Measurements from ENCODE around the gene SSR1. TPM values are rescaled to one million over a fixed set of nuclear protein-coding genes. Genes with fewer than 3 reads are reported as not detected.
"Not testable (repeated sequence)": the region's sequence is repeated elsewhere in the genome, so short reads cannot be mapped to it uniquely, and the experiment has no call there.

The SSR1 gene
- polyA plus RNA-seq, 1 donor from 2014 or later, result 53.0 TPM

DNA sequence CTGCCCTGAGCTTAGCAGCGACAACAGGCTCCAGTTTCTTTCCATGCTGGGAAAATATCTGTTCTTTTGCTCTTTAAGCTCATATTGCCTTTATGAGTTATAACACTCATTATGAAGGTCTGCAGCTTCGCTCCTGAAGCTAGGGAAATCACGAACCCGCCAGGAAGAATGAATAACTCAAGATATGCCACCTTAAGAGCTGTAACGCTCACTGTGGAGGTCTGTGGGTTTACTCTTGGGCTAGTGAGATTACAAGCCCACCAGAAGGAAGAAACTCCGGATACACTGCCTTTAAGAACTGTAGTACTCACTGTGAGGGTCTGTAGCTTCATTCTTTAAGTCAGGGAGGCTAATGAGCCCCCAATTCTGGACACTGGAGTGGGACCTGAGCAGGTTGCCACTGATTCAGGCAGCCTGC lies 3.0 kb upstream of the SSR1 start:
- TF ChIP-seq MXI1 (conservative IDR thresholded peaks at IDR 0.05; ENCODE audit: poor library complexity, severe bottlenecking) (no peak), EP300 (conservative IDR thresholded peaks at IDR 0.05; ENCODE audit: poor library complexity, severe bottlenecking) (no peak), EZH2 (IDR thresholded peaks at IDR 0.05; ENCODE audit: borderline replicate concordance, insufficient read depth, low read length, poor library complexity, severe bottlenecking) (no peak), SMC3 (conservative IDR thresholded peaks at IDR 0.05; ENCODE audit: poor library complexity) (no peak), TAF1 (IDR thresholded peaks at IDR 0.05; ENCODE audit: low read depth) (no peak)
- TF ChIP-seq, protein P1, sequence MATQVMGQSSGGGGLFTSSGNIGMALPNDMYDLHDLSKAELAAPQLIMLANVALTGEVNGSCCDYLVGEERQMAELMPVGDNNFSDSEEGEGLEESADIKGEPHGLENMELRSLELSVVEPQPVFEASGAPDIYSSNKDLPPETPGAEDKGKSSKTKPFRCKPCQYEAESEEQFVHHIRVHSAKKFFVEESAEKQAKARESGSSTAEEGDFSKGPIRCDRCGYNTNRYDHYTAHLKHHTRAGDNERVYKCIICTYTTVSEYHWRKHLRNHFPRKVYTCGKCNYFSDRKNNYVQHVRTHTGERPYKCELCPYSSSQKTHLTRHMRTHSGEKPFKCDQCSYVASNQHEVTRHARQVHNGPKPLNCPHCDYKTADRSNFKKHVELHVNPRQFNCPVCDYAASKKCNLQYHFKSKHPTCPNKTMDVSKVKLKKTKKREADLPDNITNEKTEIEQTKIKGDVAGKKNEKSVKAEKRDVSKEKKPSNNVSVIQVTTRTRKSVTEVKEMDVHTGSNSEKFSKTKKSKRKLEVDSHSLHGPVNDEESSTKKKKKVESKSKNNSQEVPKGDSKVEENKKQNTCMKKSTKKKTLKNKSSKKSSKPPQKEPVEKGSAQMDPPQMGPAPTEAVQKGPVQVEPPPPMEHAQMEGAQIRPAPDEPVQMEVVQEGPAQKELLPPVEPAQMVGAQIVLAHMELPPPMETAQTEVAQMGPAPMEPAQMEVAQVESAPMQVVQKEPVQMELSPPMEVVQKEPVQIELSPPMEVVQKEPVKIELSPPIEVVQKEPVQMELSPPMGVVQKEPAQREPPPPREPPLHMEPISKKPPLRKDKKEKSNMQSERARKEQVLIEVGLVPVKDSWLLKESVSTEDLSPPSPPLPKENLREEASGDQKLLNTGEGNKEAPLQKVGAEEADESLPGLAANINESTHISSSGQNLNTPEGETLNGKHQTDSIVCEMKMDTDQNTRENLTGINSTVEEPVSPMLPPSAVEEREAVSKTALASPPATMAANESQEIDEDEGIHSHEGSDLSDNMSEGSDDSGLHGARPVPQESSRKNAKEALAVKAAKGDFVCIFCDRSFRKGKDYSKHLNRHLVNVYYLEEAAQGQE (IDR thresholded peaks at IDR 0.05; ENCODE audit: borderline replicate concordance), result no peak
- H3K4me2 ChIP-seq (ENCODE audit: low read length), result no peak overlapping the region
- H3K9me2 ChIP-seq (ENCODE audit: insufficient read depth, low read length), result no peaks in the 10 kb centered on the region
- no peaks in the 10 kb centered on the region for H3K9me3 ChIP-seq (ENCODE audit: low read length)
- H3K79me2 ChIP-seq (replicated peaks; ENCODE audit: insufficient read depth, low read length), result peaks cover 15% of the 10 kb centered on the region
- no peak overlapping the region for H3K27ac ChIP-seq (ENCODE audit: low read length)
- no peaks in the 10 kb centered on the region for H3F3A ChIP-seq (ENCODE audit: insufficient read depth, low read length, poor library complexity, severe bottlenecking)
- no peaks in the 10 kb centered on the region for H4K20me1 ChIP-seq (ENCODE audit: insufficient read depth)
- H3K9ac ChIP-seq (ENCODE audit: low read length), result no peak overlapping the region
- H2AFZ ChIP-seq (ENCODE audit: low read depth, low read length), result no peak overlapping the region
- no peak overlapping the region for H3K4me3 ChIP-seq (ENCODE audit: low read length)
- H3K36me3 ChIP-seq (ENCODE audit: insufficient read depth, low read length), result no peaks in the 10 kb centered on the region
- no peaks in the 10 kb centered on the region for H3K27me3 ChIP-seq (ENCODE audit: insufficient read depth, low read depth, low read length)

DNA sequence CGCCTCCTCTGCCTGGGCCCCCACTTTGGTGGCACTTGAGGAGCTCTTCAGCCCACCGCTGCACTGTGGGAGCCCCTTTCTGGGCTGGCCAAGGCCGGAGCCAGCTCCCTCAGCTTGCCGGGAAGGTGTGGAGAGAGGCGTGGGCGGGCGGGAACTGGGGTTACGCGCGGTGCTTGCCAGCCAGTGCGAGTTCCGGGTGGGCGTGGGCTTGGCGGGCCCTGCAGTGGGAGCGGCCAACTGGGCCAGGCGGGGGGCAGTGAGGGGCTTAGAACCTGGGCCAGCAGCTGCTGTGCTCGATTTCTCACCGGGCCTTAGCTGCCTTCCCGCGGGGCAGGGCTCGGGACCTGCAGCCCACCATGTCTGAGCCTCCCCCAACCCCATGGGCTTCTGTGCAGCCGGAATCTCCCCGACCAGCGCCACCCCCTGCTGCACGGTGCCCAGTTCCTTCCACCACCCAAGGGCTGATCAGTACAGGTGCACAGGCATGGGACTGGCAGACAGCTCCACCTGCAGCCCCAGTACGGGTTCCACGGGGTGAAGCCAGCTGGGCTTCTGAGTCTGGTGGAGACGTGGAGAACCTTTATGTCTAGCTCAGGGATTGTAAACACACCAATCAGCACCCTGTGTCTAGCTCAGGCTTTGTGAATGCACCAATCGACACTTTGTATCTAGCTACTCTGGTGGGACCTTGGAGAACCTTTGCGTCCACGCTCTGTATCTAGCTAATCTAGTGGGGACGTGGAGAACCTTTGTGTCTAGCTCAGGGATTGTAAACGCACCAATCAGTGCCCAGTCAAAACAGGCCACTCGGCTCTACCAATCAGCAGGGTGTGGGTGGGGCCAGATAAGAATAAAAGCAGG lies 2.3 kb upstream of the SSR1 start:
- not testable (repeated sequence) for H3K4me3 ChIP-seq (ENCODE audit: low read length); H4K20me1 ChIP-seq (ENCODE audit: insufficient read depth); H3K9me3 ChIP-seq (ENCODE audit: low read length); H3K36me3 ChIP-seq (ENCODE audit: insufficient read depth, low read length); H3K27ac ChIP-seq (ENCODE audit: low read length); H3F3A ChIP-seq (ENCODE audit: insufficient read depth, low read length, poor library complexity, severe bottlenecking); H3K9me2 ChIP-seq (ENCODE audit: insufficient read depth, low read length); H2AFZ ChIP-seq (ENCODE audit: low read depth, low read length); H3K9ac ChIP-seq (ENCODE audit: low read length); H3K4me2 ChIP-seq (ENCODE audit: low read length); H3K27me3 ChIP-seq (ENCODE audit: insufficient read depth, low read depth, low read length)
- H3K79me2 ChIP-seq (replicated peaks; ENCODE audit: insufficient read depth, low read length), result peaks cover 19% of the 10 kb centered on the region

DNA sequence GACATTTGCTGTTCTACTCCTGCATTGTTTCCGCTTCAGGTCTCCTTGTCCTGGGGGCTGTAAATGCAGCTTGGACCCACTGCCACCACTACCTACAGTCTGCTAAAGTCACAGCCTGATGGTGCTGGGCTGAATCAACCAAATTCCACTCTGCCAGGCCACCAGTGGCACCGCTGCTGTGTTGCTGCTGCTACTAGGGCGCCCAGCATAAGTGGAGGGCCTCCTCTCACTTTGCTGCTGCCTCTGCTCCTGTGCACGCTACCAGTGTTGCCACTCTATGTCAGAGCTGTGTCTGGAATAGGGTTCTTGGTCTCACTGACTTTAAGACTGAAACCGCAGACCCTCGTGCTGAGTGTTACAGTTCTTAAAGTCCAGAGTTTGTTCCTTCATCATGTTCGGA lies 1.4 kb upstream of the SSR1 start:
- peaks cover 24% of the 10 kb centered on the region for H3K79me2 ChIP-seq (replicated peaks; ENCODE audit: insufficient read depth, low read length)
- H3K27ac ChIP-seq (ENCODE audit: low read length), result no peak overlapping the region
- H3K36me3 ChIP-seq (ENCODE audit: insufficient read depth, low read length), result no peaks in the 10 kb centered on the region
- no peak overlapping the region for H3K4me3 ChIP-seq (ENCODE audit: low read length)
- H4K20me1 ChIP-seq (ENCODE audit: insufficient read depth), result no peaks in the 10 kb centered on the region
- H3K9me2 ChIP-seq (ENCODE audit: insufficient read depth, low read length), result no peaks in the 10 kb centered on the region
- H3K9ac ChIP-seq (ENCODE audit: low read length), result no peak overlapping the region
- no peak overlapping the region for H2AFZ ChIP-seq (ENCODE audit: low read depth, low read length)
- H3K27me3 ChIP-seq (ENCODE audit: insufficient read depth, low read depth, low read length), result no peaks in the 10 kb centered on the region
- H3K9me3 ChIP-seq (ENCODE audit: low read length), result no peaks in the 10 kb centered on the region
- H3K4me2 ChIP-seq (ENCODE audit: low read length), result no peak overlapping the region
- H3F3A ChIP-seq (ENCODE audit: insufficient read depth, low read length, poor library complexity, severe bottlenecking), result no peaks in the 10 kb centered on the region
- TF ChIP-seq, protein P1 (IDR thresholded peaks at IDR 0.05; ENCODE audit: borderline replicate concordance), result no peak
- TF ChIP-seq MXI1 (conservative IDR thresholded peaks at IDR 0.05; ENCODE audit: poor library complexity, severe bottlenecking), result no peak
- TF ChIP-seq, protein P2, sequence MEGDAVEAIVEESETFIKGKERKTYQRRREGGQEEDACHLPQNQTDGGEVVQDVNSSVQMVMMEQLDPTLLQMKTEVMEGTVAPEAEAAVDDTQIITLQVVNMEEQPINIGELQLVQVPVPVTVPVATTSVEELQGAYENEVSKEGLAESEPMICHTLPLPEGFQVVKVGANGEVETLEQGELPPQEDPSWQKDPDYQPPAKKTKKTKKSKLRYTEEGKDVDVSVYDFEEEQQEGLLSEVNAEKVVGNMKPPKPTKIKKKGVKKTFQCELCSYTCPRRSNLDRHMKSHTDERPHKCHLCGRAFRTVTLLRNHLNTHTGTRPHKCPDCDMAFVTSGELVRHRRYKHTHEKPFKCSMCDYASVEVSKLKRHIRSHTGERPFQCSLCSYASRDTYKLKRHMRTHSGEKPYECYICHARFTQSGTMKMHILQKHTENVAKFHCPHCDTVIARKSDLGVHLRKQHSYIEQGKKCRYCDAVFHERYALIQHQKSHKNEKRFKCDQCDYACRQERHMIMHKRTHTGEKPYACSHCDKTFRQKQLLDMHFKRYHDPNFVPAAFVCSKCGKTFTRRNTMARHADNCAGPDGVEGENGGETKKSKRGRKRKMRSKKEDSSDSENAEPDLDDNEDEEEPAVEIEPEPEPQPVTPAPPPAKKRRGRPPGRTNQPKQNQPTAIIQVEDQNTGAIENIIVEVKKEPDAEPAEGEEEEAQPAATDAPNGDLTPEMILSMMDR (IDR thresholded peaks at IDR 0.05; ENCODE audit: poor library complexity, severe bottlenecking), result no peak
- no peak for TF ChIP-seq EZH2 (IDR thresholded peaks at IDR 0.05; ENCODE audit: borderline replicate concordance, insufficient read depth, low read length, poor library complexity, severe bottlenecking)
- TF ChIP-seq EP300 (conservative IDR thresholded peaks at IDR 0.05; ENCODE audit: poor library complexity, severe bottlenecking), result no peak
- TF ChIP-seq POLR2AphosphoS5 (IDR thresholded peaks at IDR 0.05), result no peak
- TF ChIP-seq SMC3 (conservative IDR thresholded peaks at IDR 0.05; ENCODE audit: poor library complexity), result no peak
- no peak for TF ChIP-seq RAD21 (conservative IDR thresholded peaks at IDR 0.05)
- TF ChIP-seq TAF1 (IDR thresholded peaks at IDR 0.05; ENCODE audit: low read depth), result no peak

Measured in neural cell (in vitro differentiated cells).